Measurements from ENCODE around the gene PRKCH.

The PRKCH gene

GRCh38 chr14:61468063-61468825 lies 146.9 kb downstream of the PRKCH start:
- Mint-ChIP-seq H3K36me3 (ENCODE audit: low read depth) (no peaks in the 10 kb centered on the region), H3K4me3 (no peak overlapping the region), H3K27me3 (ENCODE audit: low read depth, poor library complexity) (peaks cover 16% of the 10 kb centered on the region), H3K4me1 (peaks cover 31% of the 10 kb centered on the region), H3K27ac (no peak overlapping the region), H3K9me3 (peaks cover 10% of the 10 kb centered on the region)
- no peak for DNase-seq
- no peak for TF ChIP-seq CTCF (IDR thresholded peaks at IDR 0.05)

DNA sequence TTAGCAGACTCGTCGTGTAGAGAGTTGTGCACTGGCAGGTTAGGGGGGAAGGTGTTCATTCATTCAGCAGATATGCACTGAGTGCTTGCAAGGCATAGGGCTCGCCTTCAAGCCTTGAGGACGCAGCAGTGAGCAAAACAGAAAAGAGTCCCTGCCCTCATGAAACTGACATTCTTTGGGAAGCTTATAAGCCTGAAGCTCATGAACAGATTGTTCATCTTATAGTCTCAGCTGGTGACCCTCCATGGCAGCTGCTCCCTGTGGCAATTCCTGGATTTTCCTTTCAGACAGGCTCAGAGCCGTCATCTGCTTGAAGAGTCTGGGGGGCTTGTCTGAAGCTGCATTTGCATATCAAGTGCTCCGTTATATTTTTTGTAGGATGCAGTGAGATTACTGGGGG lies 148.4 kb downstream of the PRKCH start:
- Mint-ChIP-seq H3K9me3 (peaks cover 7% of the 10 kb centered on the region), H3K4me1 (peaks cover 31% of the 10 kb centered on the region), H3K27ac (no peak overlapping the region), H3K27me3 (ENCODE audit: low read depth, poor library complexity) (peaks cover 20% of the 10 kb centered on the region), H3K36me3 (ENCODE audit: low read depth) (no peaks in the 10 kb centered on the region), H3K4me3 (peak overlapping the region; percentile 33)
- TF ChIP-seq CTCF (IDR thresholded peaks at IDR 0.05), result no peak
- no peak for DNase-seq

DNA sequence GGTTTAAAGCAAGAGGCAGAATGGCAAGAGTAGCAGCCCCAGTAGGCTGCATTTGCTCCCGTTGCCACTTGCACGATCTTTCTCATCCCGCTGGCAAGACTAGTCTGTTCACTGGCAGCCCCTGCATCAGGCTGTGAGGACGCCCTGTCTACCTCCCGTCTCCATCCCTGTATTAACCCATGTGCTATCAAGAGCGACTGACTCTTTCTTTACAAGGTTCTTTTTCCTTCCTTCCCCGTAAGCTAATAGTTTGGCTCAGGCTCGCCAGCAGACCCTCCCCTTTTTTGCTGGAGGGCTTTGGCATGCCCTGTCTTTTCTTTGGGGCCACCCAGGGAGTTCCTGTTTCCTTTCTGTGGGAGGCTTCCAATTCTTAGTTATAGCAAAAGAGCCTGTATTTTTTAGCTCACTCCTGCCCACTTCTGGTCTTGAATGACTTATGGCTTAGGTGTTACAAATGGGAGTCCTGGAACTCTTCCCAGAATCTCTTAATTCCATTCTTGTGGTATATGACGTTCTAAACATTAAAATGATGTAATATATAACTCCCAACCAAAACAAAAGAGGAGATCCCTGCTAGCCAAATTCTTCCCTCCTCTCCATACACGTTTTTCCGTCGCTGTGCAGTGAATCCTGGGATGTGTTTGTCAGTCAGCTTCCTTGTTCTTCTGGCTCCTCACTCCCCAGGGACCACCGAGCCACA lies 149.0 kb downstream of the PRKCH start:
- no peak for TF ChIP-seq CTCF (IDR thresholded peaks at IDR 0.05)
- H3K4me3 Mint-ChIP-seq, result peak overlapping the region; percentile 33
- DNase-seq, result peak; percentile 24
- peaks cover 31% of the 10 kb centered on the region for H3K4me1 Mint-ChIP-seq
- H3K36me3 Mint-ChIP-seq (ENCODE audit: low read depth), result no peaks in the 10 kb centered on the region
- peaks cover 2% of the 10 kb centered on the region for H3K9me3 Mint-ChIP-seq
- H3K27me3 Mint-ChIP-seq (ENCODE audit: low read depth, poor library complexity), result peaks cover 20% of the 10 kb centered on the region
- no peak overlapping the region for H3K27ac Mint-ChIP-seq

DNA sequence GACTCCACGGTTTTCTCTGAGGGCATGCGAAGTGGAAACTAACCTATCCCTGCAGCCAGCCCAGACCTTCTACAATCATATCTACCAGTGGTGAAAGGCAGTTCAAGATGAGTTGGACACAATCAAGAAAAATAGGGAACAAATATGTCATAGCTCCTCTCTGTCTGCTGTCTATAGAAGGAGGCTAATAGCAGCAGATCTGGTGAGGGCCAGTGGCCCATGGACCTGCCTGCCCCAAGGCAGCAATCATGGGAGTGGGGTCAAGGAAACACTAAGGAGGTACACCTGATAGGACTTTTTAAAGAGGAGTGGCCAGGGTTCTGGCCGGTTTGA lies 149.5 kb downstream of the PRKCH start:
- Mint-ChIP-seq H3K4me3 (peak overlapping the region; percentile 33), H3K4me1 (peaks cover 29% of the 10 kb centered on the region), H3K36me3 (ENCODE audit: low read depth) (no peaks in the 10 kb centered on the region), H3K9me3 (no peaks in the 10 kb centered on the region), H3K27me3 (ENCODE audit: low read depth, poor library complexity) (peaks cover 20% of the 10 kb centered on the region), H3K27ac (no peak overlapping the region)
- TF ChIP-seq CTCF (IDR thresholded peaks at IDR 0.05), result no peak
- DNase-seq, result no peak

GRCh38 chr14:61471297-61472005 lies 150.1 kb downstream of the PRKCH start:
- no peak overlapping the region for H3K27ac Mint-ChIP-seq
- H3K27me3 Mint-ChIP-seq (ENCODE audit: low read depth, poor library complexity), result peaks cover 20% of the 10 kb centered on the region
- no peaks in the 10 kb centered on the region for H3K9me3 Mint-ChIP-seq
- peaks cover 27% of the 10 kb centered on the region for H3K4me1 Mint-ChIP-seq
- H3K36me3 Mint-ChIP-seq (ENCODE audit: low read depth), result no peaks in the 10 kb centered on the region
- no peak for DNase-seq
- no peak overlapping the region for H3K4me3 Mint-ChIP-seq
- TF ChIP-seq CTCF (IDR thresholded peaks at IDR 0.05), result no peak

Measured in nephron progenitor cell (in vitro differentiated cells).